Measurements from ENCODE around the gene LAP3.

Gene LAP3

DNA sequence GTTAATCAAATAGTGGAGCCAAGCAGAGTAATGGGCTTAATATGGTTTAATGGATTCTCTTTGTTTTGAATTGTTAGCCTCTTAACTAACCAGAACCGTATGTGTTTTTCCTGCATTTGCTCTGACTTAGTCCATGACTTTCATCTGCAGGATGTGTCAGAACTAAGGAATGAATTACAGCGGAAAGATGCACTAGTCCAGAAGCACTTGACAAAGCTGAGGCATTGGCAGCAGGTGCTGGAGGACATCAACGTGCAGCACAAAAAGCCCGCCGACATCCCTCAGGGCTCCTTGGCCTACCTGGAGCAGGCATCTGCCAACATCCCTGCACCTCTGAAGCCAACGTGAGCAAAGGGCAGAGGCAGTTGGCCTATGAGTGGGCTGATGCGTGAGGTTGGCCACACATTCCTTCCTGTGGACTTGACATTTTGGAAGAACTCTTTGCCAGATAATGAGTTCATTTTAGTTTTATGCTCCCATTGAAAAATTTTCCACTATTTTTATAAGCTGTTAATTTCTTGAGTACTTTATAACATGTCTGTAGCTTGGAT is 46.5 kb downstream of the LAP3 start:
- no peak for DNase-seq

- DNase-seq = no peak
Measured at GRCh38 chr4:17624821-17625220, 47.8 kb downstream of the LAP3 start.

GRCh38 chr4:17630228-17630627 is 53.2 kb downstream of the LAP3 start:
- no peak for DNase-seq

DNA sequence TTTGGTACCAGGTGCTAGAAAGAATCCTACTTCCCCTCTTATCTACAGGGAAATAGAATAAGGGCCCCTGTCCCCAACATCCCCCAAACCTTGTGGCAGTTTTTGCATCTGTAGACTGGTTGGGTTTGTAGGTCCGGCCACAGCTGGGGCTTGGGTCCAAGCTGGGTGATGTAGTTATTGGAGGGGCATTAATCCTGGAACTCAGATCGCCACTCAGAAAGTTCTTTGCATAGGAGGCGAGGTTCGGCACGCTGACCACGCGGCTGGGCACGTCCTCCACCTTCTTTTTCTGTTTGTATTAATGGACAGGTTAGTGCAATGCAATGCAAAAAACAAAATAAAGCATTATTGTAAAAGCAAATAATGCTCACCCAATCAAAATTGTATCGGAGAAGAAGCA is 56.6 kb downstream of the LAP3 start:
- no peak for DNase-seq

DNA sequence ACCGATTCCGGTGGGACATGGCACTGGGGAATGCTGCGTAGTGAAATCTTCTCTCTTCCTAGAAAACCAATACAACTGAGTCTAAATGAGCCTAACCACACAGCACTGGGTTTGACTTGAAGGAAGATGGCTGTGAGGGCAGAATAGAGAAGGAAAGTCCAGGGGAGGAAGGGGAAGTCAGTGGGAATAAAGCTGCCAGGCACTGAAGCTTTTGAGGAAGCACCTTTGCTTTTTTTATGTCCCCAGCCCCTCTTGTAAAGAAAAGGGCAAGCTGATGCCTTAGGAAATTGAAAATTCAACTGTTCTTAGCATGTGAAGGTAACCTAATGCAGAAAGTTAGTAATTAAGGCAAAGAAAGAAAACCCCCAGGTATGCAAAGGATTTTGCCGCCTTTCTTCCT is 58.1 kb downstream of the LAP3 start:
- no peak for DNase-seq

GRCh38 chr4:17636341-17636695 is 59.3 kb downstream of the LAP3 start:
- DNase-seq = no peak

DNA sequence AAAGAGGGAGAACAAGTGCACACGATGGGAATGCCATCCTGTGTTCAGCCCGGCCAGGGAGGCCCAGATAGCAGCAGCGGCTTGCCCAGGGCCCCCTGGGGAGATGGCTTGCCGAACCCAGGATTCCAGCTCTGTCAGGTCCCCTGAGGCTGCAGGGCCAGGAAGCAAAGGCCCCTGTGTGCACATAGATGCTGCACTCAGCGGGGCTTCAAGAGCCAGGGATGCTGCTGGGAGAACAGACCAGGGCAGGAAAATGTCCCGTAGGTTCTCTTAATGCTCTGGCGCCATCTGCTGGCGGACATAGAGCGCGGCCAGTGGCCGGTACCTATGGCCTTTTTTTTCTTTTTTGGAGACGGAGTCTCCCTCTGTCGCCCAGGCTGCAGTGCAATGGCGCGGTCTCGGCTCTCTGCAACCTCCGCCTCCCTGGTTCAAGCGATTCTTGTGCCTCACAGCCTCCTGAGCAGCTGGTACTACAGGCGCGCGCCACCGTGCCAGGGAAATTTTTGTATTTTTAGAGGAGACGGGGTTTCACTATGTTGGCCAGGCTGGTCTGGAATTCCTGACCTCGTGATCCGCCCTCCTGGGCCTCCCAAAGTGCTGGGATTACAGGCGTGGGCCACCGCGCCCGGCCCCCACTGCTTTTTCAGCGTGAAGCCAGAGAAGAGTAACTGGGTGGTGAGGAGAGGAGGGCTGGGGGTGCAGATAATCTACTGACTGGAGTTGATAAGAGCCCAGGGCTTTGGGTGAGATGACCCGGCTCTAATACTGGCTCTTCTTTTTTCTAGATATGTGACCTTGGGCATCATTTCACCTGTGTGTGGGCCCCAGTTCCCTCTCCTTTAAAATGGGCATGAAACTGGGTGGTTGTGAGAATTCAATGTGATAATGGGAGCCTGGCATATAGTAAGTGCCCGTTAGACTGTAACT is 60.0 kb downstream of the LAP3 start:
- DNase-seq = peak; percentile 44 to 57

- no peak for DNase-seq
Measured at GRCh38 chr4:17639136-17639535, 62.1 kb downstream of the LAP3 start.

GRCh38 chr4:17642398-17642783 is 65.4 kb downstream of the LAP3 start:
- no peak for DNase-seq

GRCh38 chr4:17646693-17647092 is 69.7 kb downstream of the LAP3 start:
- no peak for DNase-seq

- DNase-seq = no peak
Measured at GRCh38 chr4:17647176-17647806, 70.3 kb downstream of the LAP3 start.

GRCh38 chr4:17647927-17648326 is 70.9 kb downstream of the LAP3 start:
- no peak for DNase-seq

GRCh38 chr4:17650406-17650805 is 73.4 kb downstream of the LAP3 start:
- DNase-seq = no peak

DNA sequence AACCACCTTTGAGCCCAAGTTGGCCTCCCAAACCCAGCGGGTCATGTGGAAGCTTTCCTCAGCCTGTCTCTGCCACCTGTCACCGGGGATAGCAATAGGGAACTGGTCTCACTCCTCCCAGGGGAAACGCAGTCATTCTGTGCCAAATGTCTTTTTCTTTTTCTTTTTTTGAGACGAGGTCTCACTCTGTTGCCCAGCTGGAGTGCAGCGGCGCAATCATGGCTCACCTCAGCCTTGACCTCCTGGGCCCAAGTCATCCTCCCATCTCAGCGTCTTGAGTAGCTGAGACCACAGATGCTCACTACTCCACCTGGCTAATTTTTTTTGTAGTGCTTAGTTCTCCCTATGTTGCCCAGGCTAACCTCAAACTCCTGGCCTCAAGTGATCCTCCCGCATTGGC is 77.7 kb downstream of the LAP3 start:
- no peak for DNase-seq

DNA sequence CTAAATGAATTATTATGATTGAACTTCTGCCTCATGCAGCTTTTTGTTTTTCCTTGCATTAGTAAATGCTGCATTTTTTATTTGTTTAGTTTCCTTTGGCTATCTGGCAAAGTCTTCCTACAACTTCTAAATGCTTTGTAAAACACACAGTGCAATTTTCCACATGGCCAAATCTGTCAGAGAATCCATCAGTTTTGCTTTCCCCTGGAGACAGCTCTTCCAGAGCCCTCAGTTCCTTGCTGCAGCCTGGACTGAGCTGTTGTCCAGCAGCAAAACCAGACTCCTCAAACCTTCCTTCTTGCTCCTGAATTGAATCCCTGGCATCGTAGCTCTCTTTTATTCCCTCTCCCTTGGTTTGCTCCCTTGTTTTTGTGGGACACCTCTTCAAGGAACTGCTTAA is 80.1 kb downstream of the LAP3 start:
- no peak for DNase-seq
